Mammary epithelial cell (primary cell): ENCODE results near the gene SLC9A1.

Experiments used
- CTCF ChIP-seq, 2 donors: IDR thresholded peaks in 1 of 2; conservative IDR thresholded peaks in 1 of 2; 2 replicates each; pipeline ENCODE4 v1.5.1; 2011 to 2012; ENCODE audit warnings: inconsistent platforms in 2 of 2, low read length in 2 of 2, mild to moderate bottlenecking in 2 of 2, control low read depth in 1 of 2, low read depth in 1 of 2; ENCODE audit not compliant: insufficient read depth in 1 of 2; ENCODE audit errors: extremely low read depth in 1 of 2
- EZH2 ChIP-seq: IDR thresholded peaks from 2 replicates; pipeline ENCODE4 v1.6.1; 2012; ENCODE audit warnings: low read length, inconsistent platforms, borderline replicate concordance

GRCh38 chr1:27138368-27138767 lies 16.6 kb downstream of the SLC9A1 start:
- TF ChIP-seq CTCF (conservative IDR thresholded peaks at IDR 0.05 in 1 of 2, IDR thresholded peaks at IDR 0.05 in 1 of 2; ENCODE audit: extremely low read depth in 1 of 2, insufficient read depth in 1 of 2, low read depth in 1 of 2, low read length in 2 of 2) (no peak), EZH2 (no peak)
